Endothelial cell of umbilical vein (primary cell): ENCODE measurements around the gene RPL39L. TPM values are rescaled to one million over a fixed set of nuclear protein-coding genes. Genes with fewer than 3 reads are reported as not detected.

ENCODE experiments used
- BruUV-seq: library from RNA; stranded (reverse); fragments of 400-500 nt; replicated peaks from 2 replicates; lab custom pipeline; 2021; lab: Mats Ljungman, UMichigan
- CTCF ChIA-PET: fragments of 300-600, 350-600 bp; sonication (Branson Sonifier 250); formaldehyde crosslinking; loops from one replicate; lab custom pipeline; 2021; ENCODE audit warnings: antibody characterized with exemption, inconsistent platforms; lab: Charles Lee
- POLR2A ChIA-PET: fragments of 300-600, 350-600 bp; sonication (Branson Sonifier 250); formaldehyde crosslinking; loops from one replicate; lab custom pipeline; 2021; ENCODE audit warnings: antibody characterized with exemption, inconsistent platforms; lab: Charles Lee
- DNase-seq: peaks from one replicate; pipeline ENCODE4 v3.0.0-alpha.2; 2011; ENCODE audit warnings: low read depth, low spot score
- FAIRE-seq: peaks from 2 replicates; lab custom pipeline; 2011; peaks lifted over from hg19 to GRCh38; lab: Jason Lieb, UNC
- H2AFZ ChIP-seq: 2 replicates; pipeline ENCODE4 v1.6.0; 2012; ENCODE audit warnings: low read depth, low read length, control low read depth, inconsistent platforms
- H3K27ac ChIP-seq: 2 replicates; pipeline ENCODE4 v1.5.1; 2011; ENCODE audit warnings: low read depth, mild to moderate bottlenecking, control low read depth, low read length, moderate library complexity; ENCODE audit not compliant: insufficient read depth
- H3K27me3 ChIP-seq, 2 experiments: 2 replicates each; pipeline versions ENCODE4 v1.6.0 to v1.6.1; 2011; ENCODE audit warnings: low read length in 2 of 2, mixed read lengths in 1 of 2; ENCODE audit not compliant: control insufficient read depth in 2 of 2, insufficient read depth in 2 of 2
- H3K36me3 ChIP-seq, 2 experiments: 2 replicates in 1 of 2; 3 replicates in 1 of 2; pipeline ENCODE4 v1.5.1; 2011; ENCODE audit warnings: low read length in 2 of 2, mild to moderate bottlenecking in 1 of 2, moderate library complexity in 1 of 2; ENCODE audit not compliant: control insufficient read depth in 2 of 2, insufficient read depth in 2 of 2; ENCODE audit errors: extremely low read depth in 1 of 2
- H3K4me1 ChIP-seq: 3 replicates; pipeline ENCODE4 v1.5.1; 2011; ENCODE audit warnings: mild to moderate bottlenecking, low read length; ENCODE audit not compliant: control insufficient read depth, insufficient read depth; ENCODE audit errors: extremely low read depth
- H3K4me2 ChIP-seq: 2 replicates; pipeline ENCODE4 v1.6.1; 2011; ENCODE audit warnings: low read length, control low read depth, mixed read lengths; ENCODE audit not compliant: insufficient read depth
- H3K4me3 ChIP-seq, 3 experiments: fragments of 200-600 bp in 1 of 3; sonication (generic), shearing (Covaris generic) in 1 of 3; replicated peaks in 1 of 3; 2 replicates each; pipeline ENCODE4 v1.5.1; 2011 to 2016; ENCODE audit warnings: control low read depth in 3 of 3, low read length in 3 of 3, mild to moderate bottlenecking in 2 of 3, inconsistent platforms in 1 of 3, low read depth in 1 of 3, moderate library complexity in 1 of 3; ENCODE audit not compliant: insufficient read depth in 1 of 3
- H3K79me2 ChIP-seq: 2 replicates; pipeline ENCODE4 v1.6.0; 2012; ENCODE audit warnings: low read length, inconsistent platforms; ENCODE audit not compliant: control insufficient read depth, insufficient read depth
- H3K9ac ChIP-seq: replicated peaks from 2 replicates; pipeline ENCODE3; 2011; ENCODE audit warnings: low read length, control low read depth; ENCODE audit not compliant: insufficient read depth; ENCODE audit errors: extremely low read depth
- H3K9me1 ChIP-seq: replicated peaks from 3 replicates; pipeline ENCODE4 v1.6.0; 2011; ENCODE audit warnings: mild to moderate bottlenecking, low read length; ENCODE audit not compliant: control insufficient read depth, insufficient read depth; ENCODE audit errors: extremely low read depth
- H3K9me3 ChIP-seq: replicated peaks from 2 replicates; pipeline ENCODE4 v1.5.1; 2012; ENCODE audit warnings: low read length, inconsistent platforms; ENCODE audit not compliant: control insufficient read depth, insufficient read depth
- H4K20me1 ChIP-seq: replicated peaks from 2 replicates; pipeline ENCODE3; 2011; ENCODE audit warnings: mild to moderate bottlenecking, low read length; ENCODE audit not compliant: control insufficient read depth, insufficient read depth; ENCODE audit errors: extremely low read depth
- EZH2 ChIP-seq: IDR thresholded peaks from 2 replicates; pipeline ENCODE4 v1.6.1; 2012; ENCODE audit warnings: borderline replicate concordance, low read depth, mild to moderate bottlenecking, moderate library complexity, low read length, inconsistent platforms; ENCODE audit not compliant: severe bottlenecking
- FOS ChIP-seq: IDR thresholded peaks from 2 replicates; pipeline ENCODE4 v1.6.1; 2011; ENCODE audit warnings: mild to moderate bottlenecking, low read length, moderate library complexity, borderline replicate concordance; ENCODE audit not compliant: insufficient read depth
- GATA2 ChIP-seq: IDR thresholded peaks from 2 replicates; pipeline ENCODE4 v1.7.0; 2011; ENCODE audit warnings: low read depth, mild to moderate bottlenecking, moderate library complexity, mixed read lengths, low read length; ENCODE audit not compliant: insufficient read length, insufficient read depth
- JUN ChIP-seq: IDR thresholded peaks from 2 replicates; pipeline ENCODE4 v1.6.1; 2011; ENCODE audit warnings: borderline replicate concordance, low read depth; ENCODE audit not compliant: insufficient read length, insufficient read depth
- MYC ChIP-seq: IDR thresholded peaks from one replicate; pipeline ENCODE4 v1.6.1; 2011; ENCODE audit warnings: mild to moderate bottlenecking, low read depth, low read length
- POLR2A ChIP-seq: IDR thresholded peaks from 2 replicates; pipeline ENCODE4 v1.6.1; 2012; ENCODE audit warnings: low read depth, mild to moderate bottlenecking, control low read depth, low read length
- POLR2AphosphoS5 ChIP-seq: IDR thresholded peaks from 2 replicates; pipeline ENCODE4 v1.6.1; 2012; ENCODE audit warnings: low read depth, mild to moderate bottlenecking, control low read depth, low read length, moderate library complexity; ENCODE audit not compliant: insufficient read depth
- dilution Hi-C: fragments of 300-500 bp; cut with MboI; formaldehyde crosslinking; loops from one replicate; pipeline ENCODE4 v1.15.0; 2019; ENCODE audit warnings: low sequenced_read_pairs; ENCODE audit not compliant: extremely low pct_ligation_motif_present
- intact Hi-C: fragments of 100-400 bp; cut with micrococcal nuclease; formaldehyde crosslinking; loops from one replicate; pipeline ENCODE4 v1.10.0; 2022
- polyA plus RNA-seq, 4 experiments: library from polyadenylated mRNA; depleted of rRNA in 3 of 4; stranded (reverse) in 3 of 4; unstranded in 1 of 4; fragments of >200 nt; gene quantifications; 2 replicates each; pipeline versions ENCODE4 v1.2.1 to v1.2.3, GENCODE V29; 2011 to 2012; ENCODE audit warnings: missing spikeins in 1 of 4
- total RNA-seq: library from RNA; stranded (reverse); gene quantifications from 2 replicates; pipeline ENCODE4 v1.2.3, GENCODE V29; 2021
- TF ChIP-seq, protein P1 (sequence below), 2 donors: IDR thresholded peaks; 1 replicate in 1 of 2; 2 replicates in 1 of 2; pipeline ENCODE4 v1.5.1; 2011; ENCODE audit warnings: low read length in 2 of 2, mild to moderate bottlenecking in 2 of 2, moderate library complexity in 2 of 2, control low read depth in 1 of 2, inconsistent platforms in 1 of 2, low read depth in 1 of 2; ENCODE audit not compliant: insufficient read depth in 1 of 2; ENCODE audit errors: extremely low read depth in 1 of 2
- TF ChIP-seq, protein P2 (sequence below): IDR thresholded peaks from 2 replicates; pipeline ENCODE4 v1.6.1; 2011; ENCODE audit not compliant: insufficient read depth, insufficient read length

The RPL39L gene
- total and polyA plus RNA-seq, 2 donors (not counting 3 experiments of a cell fraction or from before 2014, with no cell fraction given), result 14.3 to 22.3 TPM

DNA sequence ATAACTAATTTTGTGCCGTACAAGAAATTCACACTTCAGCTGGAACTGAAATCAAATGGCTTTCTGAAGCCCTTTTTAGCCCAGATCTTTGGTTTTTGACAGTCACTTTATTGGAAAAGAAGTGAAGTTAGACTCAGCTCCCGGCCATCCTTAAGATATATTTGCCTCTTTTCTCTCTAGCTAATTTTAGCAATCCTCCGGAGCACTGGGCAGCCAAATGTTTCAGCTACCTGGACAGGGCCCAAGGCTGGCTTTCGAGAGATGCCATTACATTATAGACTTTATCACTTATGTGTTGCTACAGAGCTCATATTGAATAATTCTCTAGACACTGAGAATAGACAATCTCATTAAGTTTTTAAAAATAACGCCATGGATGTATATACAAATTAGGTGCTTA, 28.5 kb upstream of the RPL39L start:
- ChIA-PET CTCF (interaction anchor here (1.1 to 2.9 kb wide), 6 partner anchors 19 to 547 kb away, joined by 4 to 47 read pairs (median 7); partner anchors contain the start of gene RPL39L), POLR2A (no interaction called here)
- dilution Hi-C loops (no loop called here), intact Hi-C loops (loop anchor here (10.0 kb wide), 1 partner anchor 553 kb away; the partner anchor contains the start of gene AHSG)
- BruUV-seq, result no TSS peak
- Histone ChIP-seq H3K4me2 (no peak overlapping the region), H4K20me1 (no peaks in the 10 kb centered on the region), H3K27me3 (peaks cover 2 to 9% of the 10 kb centered on the region in 2 experiments), H3K9me3 (no peaks in the 10 kb centered on the region), H3K79me2 (no peaks in the 10 kb centered on the region), H3K4me3 (no peak overlapping the region), H2AFZ (no peak overlapping the region), H3K27ac (no peak overlapping the region), H3K36me3 (no peaks in the 10 kb centered on the region), H3K9me1 (no peaks in the 10 kb centered on the region), H3K9ac (no peak overlapping the region), H3K4me1 (no peaks in the 10 kb centered on the region)
- DNase-seq (no peak), FAIRE-seq (no peak)
- TF ChIP-seq POLR2A (no peak), FOS (no peak), EZH2 (no peak), MYC (no peak), JUN (no peak), POLR2AphosphoS5 (no peak), GATA2 (no peak)
- TF ChIP-seq, protein P1, sequence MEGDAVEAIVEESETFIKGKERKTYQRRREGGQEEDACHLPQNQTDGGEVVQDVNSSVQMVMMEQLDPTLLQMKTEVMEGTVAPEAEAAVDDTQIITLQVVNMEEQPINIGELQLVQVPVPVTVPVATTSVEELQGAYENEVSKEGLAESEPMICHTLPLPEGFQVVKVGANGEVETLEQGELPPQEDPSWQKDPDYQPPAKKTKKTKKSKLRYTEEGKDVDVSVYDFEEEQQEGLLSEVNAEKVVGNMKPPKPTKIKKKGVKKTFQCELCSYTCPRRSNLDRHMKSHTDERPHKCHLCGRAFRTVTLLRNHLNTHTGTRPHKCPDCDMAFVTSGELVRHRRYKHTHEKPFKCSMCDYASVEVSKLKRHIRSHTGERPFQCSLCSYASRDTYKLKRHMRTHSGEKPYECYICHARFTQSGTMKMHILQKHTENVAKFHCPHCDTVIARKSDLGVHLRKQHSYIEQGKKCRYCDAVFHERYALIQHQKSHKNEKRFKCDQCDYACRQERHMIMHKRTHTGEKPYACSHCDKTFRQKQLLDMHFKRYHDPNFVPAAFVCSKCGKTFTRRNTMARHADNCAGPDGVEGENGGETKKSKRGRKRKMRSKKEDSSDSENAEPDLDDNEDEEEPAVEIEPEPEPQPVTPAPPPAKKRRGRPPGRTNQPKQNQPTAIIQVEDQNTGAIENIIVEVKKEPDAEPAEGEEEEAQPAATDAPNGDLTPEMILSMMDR (IDR thresholded peaks at IDR 0.05; ENCODE audit: extremely low read depth in 1 of 2, insufficient read depth in 1 of 2, low read depth in 1 of 2, low read length in 2 of 2), result no peak
- TF ChIP-seq, protein P2, sequence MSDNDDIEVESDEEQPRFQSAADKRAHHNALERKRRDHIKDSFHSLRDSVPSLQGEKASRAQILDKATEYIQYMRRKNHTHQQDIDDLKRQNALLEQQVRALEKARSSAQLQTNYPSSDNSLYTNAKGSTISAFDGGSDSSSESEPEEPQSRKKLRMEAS, result no peak
